ENCODE data around the gene PLA2R1.
A peak's percentile ranks its signal among the peaks of the same experiment; 100 is the strongest.

The PLA2R1 gene

GRCh38 chr2:159903443-159904126 is 158.8 kb downstream of the PLA2R1 start:
- Histone ChIP-seq H3K27ac (ENCODE audit: low read depth, low read length) (peak overlapping the region; percentile 33), H3K9ac (ENCODE audit: low read depth in 1 of 2, low read length in 2 of 2) (peak overlapping the region; percentile 60 to 79), H3K4me3 (ENCODE audit: low read depth in 1 of 2, low read length in 2 of 2) (peak overlapping the region; percentile 88), H3K27me3 (ENCODE audit: control insufficient read depth in 1 of 2, insufficient read depth in 2 of 2, low read length in 2 of 2) (no peaks in the 10 kb centered on the region), H3K4me1 (ENCODE audit: control insufficient read depth in 1 of 2, insufficient read depth in 2 of 2, low read length in 2 of 2) (peaks cover 29 to 42% of the 10 kb centered on the region in 2 donors), H3K36me3 (ENCODE audit: control insufficient read depth in 1 of 2, insufficient read depth in 2 of 2, low read length in 2 of 2) (no peaks in the 10 kb centered on the region), H3K9me3 (ENCODE audit: control insufficient read depth in 1 of 2, low read length in 2 of 2) (no peaks in the 10 kb centered on the region)

- Histone ChIP-seq H3K4me3 (ENCODE audit: low read depth in 1 of 2, low read length in 2 of 2) (peak overlapping the region; percentile 88), H3K4me1 (ENCODE audit: control insufficient read depth in 1 of 2, insufficient read depth in 2 of 2, low read length in 2 of 2) (peaks cover 33 to 46% of the 10 kb centered on the region in 2 donors), H3K9me3 (ENCODE audit: control insufficient read depth in 1 of 2, low read length in 2 of 2) (no peaks in the 10 kb centered on the region), H3K9ac (ENCODE audit: low read depth in 1 of 2, low read length in 2 of 2) (peak overlapping the region in 1 of 2 donors; percentile 79), H3K27me3 (ENCODE audit: control insufficient read depth in 1 of 2, insufficient read depth in 2 of 2, low read length in 2 of 2) (no peaks in the 10 kb centered on the region), H3K36me3 (ENCODE audit: control insufficient read depth in 1 of 2, insufficient read depth in 2 of 2, low read length in 2 of 2) (no peaks in the 10 kb centered on the region), H3K27ac (ENCODE audit: low read depth, low read length) (no peak overlapping the region)
These were observed 159.7 kb downstream of the PLA2R1 start for GRCh38 chr2:159902722-159903121.

GRCh38 chr2:159900343-159900742 is 162.1 kb downstream of the PLA2R1 start:
- peaks cover 27 to 31% of the 10 kb centered on the region in 2 donors for H3K4me1 ChIP-seq (ENCODE audit: control insufficient read depth in 1 of 2, insufficient read depth in 2 of 2, low read length in 2 of 2)
- H3K27me3 ChIP-seq (ENCODE audit: control insufficient read depth in 1 of 2, insufficient read depth in 2 of 2, low read length in 2 of 2): no peaks in the 10 kb centered on the region
- no peaks in the 10 kb centered on the region for H3K9me3 ChIP-seq (ENCODE audit: control insufficient read depth in 1 of 2, low read length in 2 of 2)
- H3K9ac ChIP-seq (ENCODE audit: low read depth in 1 of 2, low read length in 2 of 2): no peak overlapping the region
- H3K36me3 ChIP-seq (ENCODE audit: control insufficient read depth in 1 of 2, insufficient read depth in 2 of 2, low read length in 2 of 2): no peaks in the 10 kb centered on the region
- no peak overlapping the region for H3K4me3 ChIP-seq (ENCODE audit: low read depth in 1 of 2, low read length in 2 of 2)
- no peak overlapping the region for H3K27ac ChIP-seq (ENCODE audit: low read depth, low read length)

GRCh38 chr2:159898441-159898840 is 164.0 kb downstream of the PLA2R1 start:
- Histone ChIP-seq H3K36me3 (ENCODE audit: control insufficient read depth in 1 of 2, insufficient read depth in 2 of 2, low read length in 2 of 2) (no peaks in the 10 kb centered on the region), H3K9ac (ENCODE audit: low read depth in 1 of 2, low read length in 2 of 2) (no peak overlapping the region), H3K4me3 (ENCODE audit: low read depth in 1 of 2, low read length in 2 of 2) (no peak overlapping the region), H3K9me3 (ENCODE audit: control insufficient read depth in 1 of 2, low read length in 2 of 2) (no peaks in the 10 kb centered on the region), H3K27me3 (ENCODE audit: control insufficient read depth in 1 of 2, insufficient read depth in 2 of 2, low read length in 2 of 2) (no peaks in the 10 kb centered on the region), H3K4me1 (ENCODE audit: control insufficient read depth in 1 of 2, insufficient read depth in 2 of 2, low read length in 2 of 2) (peaks cover 31 to 37% of the 10 kb centered on the region in 2 donors), H3K27ac (ENCODE audit: low read depth, low read length) (no peak overlapping the region)

GRCh38 chr2:159897720-159898119 is 164.7 kb downstream of the PLA2R1 start:
- Histone ChIP-seq H3K4me1 (ENCODE audit: control insufficient read depth in 1 of 2, insufficient read depth in 2 of 2, low read length in 2 of 2) (peaks cover 31 to 33% of the 10 kb centered on the region in 2 donors), H3K9me3 (ENCODE audit: control insufficient read depth in 1 of 2, low read length in 2 of 2) (no peaks in the 10 kb centered on the region), H3K27ac (ENCODE audit: low read depth, low read length) (no peak overlapping the region), H3K36me3 (ENCODE audit: control insufficient read depth in 1 of 2, insufficient read depth in 2 of 2, low read length in 2 of 2) (no peaks in the 10 kb centered on the region), H3K27me3 (ENCODE audit: control insufficient read depth in 1 of 2, insufficient read depth in 2 of 2, low read length in 2 of 2) (no peaks in the 10 kb centered on the region), H3K9ac (ENCODE audit: low read depth in 1 of 2, low read length in 2 of 2) (no peak overlapping the region), H3K4me3 (ENCODE audit: low read depth in 1 of 2, low read length in 2 of 2) (no peak overlapping the region)

GRCh38 chr2:159897081-159897480 is 165.3 kb downstream of the PLA2R1 start:
- Histone ChIP-seq H3K9ac (ENCODE audit: low read depth in 1 of 2, low read length in 2 of 2) (no peak overlapping the region), H3K9me3 (ENCODE audit: control insufficient read depth in 1 of 2, low read length in 2 of 2) (no peaks in the 10 kb centered on the region), H3K36me3 (ENCODE audit: control insufficient read depth in 1 of 2, insufficient read depth in 2 of 2, low read length in 2 of 2) (no peaks in the 10 kb centered on the region), H3K4me1 (ENCODE audit: control insufficient read depth in 1 of 2, insufficient read depth in 2 of 2, low read length in 2 of 2) (peaks cover 32 to 34% of the 10 kb centered on the region in 2 donors), H3K27me3 (ENCODE audit: control insufficient read depth in 1 of 2, insufficient read depth in 2 of 2, low read length in 2 of 2) (no peaks in the 10 kb centered on the region), H3K4me3 (ENCODE audit: low read depth in 1 of 2, low read length in 2 of 2) (no peak overlapping the region), H3K27ac (ENCODE audit: low read depth, low read length) (no peak overlapping the region)

- Histone ChIP-seq H3K27me3 (ENCODE audit: control insufficient read depth in 1 of 2, insufficient read depth in 2 of 2, low read length in 2 of 2) (no peaks in the 10 kb centered on the region), H3K4me1 (ENCODE audit: control insufficient read depth in 1 of 2, insufficient read depth in 2 of 2, low read length in 2 of 2) (peaks cover 34 to 38% of the 10 kb centered on the region in 2 donors), H3K36me3 (ENCODE audit: control insufficient read depth in 1 of 2, insufficient read depth in 2 of 2, low read length in 2 of 2) (no peaks in the 10 kb centered on the region), H3K4me3 (ENCODE audit: low read depth in 1 of 2, low read length in 2 of 2) (no peak overlapping the region), H3K9ac (ENCODE audit: low read depth in 1 of 2, low read length in 2 of 2) (no peak overlapping the region), H3K9me3 (ENCODE audit: control insufficient read depth in 1 of 2, low read length in 2 of 2) (no peaks in the 10 kb centered on the region), H3K27ac (ENCODE audit: low read depth, low read length) (no peak overlapping the region)
These were observed 167.0 kb downstream of the PLA2R1 start for GRCh38 chr2:159895258-159896065.

GRCh38 chr2:159894145-159894838 is 168.1 kb downstream of the PLA2R1 start:
- Histone ChIP-seq H3K27me3 (ENCODE audit: control insufficient read depth in 1 of 2, insufficient read depth in 2 of 2, low read length in 2 of 2) (no peaks in the 10 kb centered on the region), H3K9ac (ENCODE audit: low read depth in 1 of 2, low read length in 2 of 2) (no peak overlapping the region), H3K4me1 (ENCODE audit: control insufficient read depth in 1 of 2, insufficient read depth in 2 of 2, low read length in 2 of 2) (peaks cover 34 to 38% of the 10 kb centered on the region in 2 donors), H3K9me3 (ENCODE audit: control insufficient read depth in 1 of 2, low read length in 2 of 2) (no peaks in the 10 kb centered on the region), H3K27ac (ENCODE audit: low read depth, low read length) (no peak overlapping the region), H3K36me3 (ENCODE audit: control insufficient read depth in 1 of 2, insufficient read depth in 2 of 2, low read length in 2 of 2) (no peaks in the 10 kb centered on the region), H3K4me3 (ENCODE audit: low read depth in 1 of 2, low read length in 2 of 2) (no peak overlapping the region)

- Histone ChIP-seq H3K4me1 (ENCODE audit: control insufficient read depth in 1 of 2, insufficient read depth in 2 of 2, low read length in 2 of 2) (peaks cover 25 to 32% of the 10 kb centered on the region in 2 donors), H3K4me3 (ENCODE audit: low read depth in 1 of 2, low read length in 2 of 2) (no peak overlapping the region), H3K9me3 (ENCODE audit: control insufficient read depth in 1 of 2, low read length in 2 of 2) (no peaks in the 10 kb centered on the region), H3K9ac (ENCODE audit: low read depth in 1 of 2, low read length in 2 of 2) (no peak overlapping the region), H3K36me3 (ENCODE audit: control insufficient read depth in 1 of 2, insufficient read depth in 2 of 2, low read length in 2 of 2) (no peaks in the 10 kb centered on the region), H3K27ac (ENCODE audit: low read depth, low read length) (no peak overlapping the region), H3K27me3 (ENCODE audit: control insufficient read depth in 1 of 2, insufficient read depth in 2 of 2, low read length in 2 of 2) (no peaks in the 10 kb centered on the region)
These were observed 169.2 kb downstream of the PLA2R1 start for GRCh38 chr2:159892990-159893810.
